Cardiac fibroblast (primary cell): ENCODE results near the gene TIMMDC1.

ENCODE experiments used
- DNase-seq, 2 donors: peaks; one replicate each; pipeline versions ENCODE4 v3.0.0 to v3.0.0-alpha.2; 2010; ENCODE audit warnings: low read depth in 2 of 2
- H3K4me3 ChIP-seq, 2 donors: replicated peaks in 1 of 2; 1 replicate in 1 of 2; 2 replicates in 1 of 2; pipeline ENCODE4 v1.5.1; 2011; ENCODE audit warnings: low read depth in 2 of 2, low read length in 2 of 2, mild to moderate bottlenecking in 2 of 2, moderate library complexity in 1 of 2
- CTCF ChIP-seq: IDR thresholded peaks from one replicate; pipeline ENCODE4 v1.5.1; 2011; ENCODE audit warnings: low read depth, mild to moderate bottlenecking, low read length, inconsistent platforms

TIMMDC1 gene

GRCh38 chr3:119541547-119541946, 43.2 kb downstream of the TIMMDC1 start:
- no peak for TF ChIP-seq CTCF
- no peak overlapping the region for H3K4me3 ChIP-seq
- DNase-seq: no peak

GRCh38 chr3:119542168-119542767, 43.9 kb downstream of the TIMMDC1 start:
- DNase-seq: no peak
- no peak overlapping the region for H3K4me3 ChIP-seq
- no peak for TF ChIP-seq CTCF

GRCh38 chr3:119543147-119543546, 44.8 kb downstream of the TIMMDC1 start:
- no peak for DNase-seq
- no peak overlapping the region for H3K4me3 ChIP-seq
- TF ChIP-seq CTCF: peak; percentile 0

- TF ChIP-seq CTCF: no peak
- no peak overlapping the region for H3K4me3 ChIP-seq
- no peak for DNase-seq
Measured at GRCh38 chr3:119547227-119547626, 48.9 kb downstream of the TIMMDC1 start.

GRCh38 chr3:119548341-119548740, 50.0 kb downstream of the TIMMDC1 start:
- DNase-seq: peak in 1 of 2 donors; percentile 6
- H3K4me3 ChIP-seq: no peak overlapping the region
- TF ChIP-seq CTCF: no peak

- TF ChIP-seq CTCF: no peak
- no peak overlapping the region for H3K4me3 ChIP-seq
Measured at GRCh38 chr3:119550192-119550910, 52.0 kb downstream of the TIMMDC1 start.

More at GRCh38 chr3:119550192-119550910, 52.0 kb downstream of the TIMMDC1 start:
- no peak for DNase-seq
